Colon (tissue), 2 donors: Measurements from ENCODE around the gene DENND2A.
"Not testable (repeated sequence)": the region's sequence is repeated elsewhere in the genome, so short reads cannot be mapped to it uniquely, and the experiment has no call there.

Source experiments
- FAIRE-seq: peaks from 2 replicates; lab custom pipeline; 2012; peaks lifted over from hg19 to GRCh38; lab: Jason Lieb, UNC
- donor health status: control.
- donor health status: control.

Gene DENND2A

DNA sequence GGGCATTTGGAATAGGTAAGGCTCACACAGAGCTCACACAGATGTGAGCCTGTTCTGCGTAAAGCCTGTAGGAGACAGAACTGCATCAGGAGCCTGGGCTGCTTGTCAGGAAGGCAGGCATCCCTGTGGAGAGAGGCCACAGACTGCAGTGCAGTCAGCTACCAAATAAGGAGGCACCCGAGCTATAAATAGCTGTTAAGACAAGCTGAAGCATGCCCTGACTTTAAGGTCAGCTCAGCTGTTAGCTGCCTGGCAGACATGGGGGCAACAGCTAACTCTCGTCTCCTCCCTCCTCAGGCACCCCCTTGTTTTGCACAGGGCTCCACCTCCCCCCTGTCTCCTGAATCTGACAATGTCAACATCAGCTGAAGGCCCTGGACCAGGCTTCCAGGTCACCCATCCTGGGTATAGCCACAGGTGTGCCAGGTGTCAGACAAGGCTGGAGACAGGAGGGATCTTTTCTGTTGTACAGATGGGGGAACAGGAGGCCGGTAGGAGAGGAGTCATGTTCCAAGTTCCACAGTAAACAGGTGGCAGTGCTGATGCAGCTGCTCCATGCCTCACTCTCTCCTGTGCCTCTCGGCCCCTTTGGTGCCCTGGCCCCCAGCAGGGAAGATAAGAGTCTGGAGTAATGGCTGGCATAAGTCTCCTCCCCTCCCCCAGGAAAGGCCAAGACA is 133.7 kb downstream of the DENND2A start:
- FAIRE-seq = no peak

DNA sequence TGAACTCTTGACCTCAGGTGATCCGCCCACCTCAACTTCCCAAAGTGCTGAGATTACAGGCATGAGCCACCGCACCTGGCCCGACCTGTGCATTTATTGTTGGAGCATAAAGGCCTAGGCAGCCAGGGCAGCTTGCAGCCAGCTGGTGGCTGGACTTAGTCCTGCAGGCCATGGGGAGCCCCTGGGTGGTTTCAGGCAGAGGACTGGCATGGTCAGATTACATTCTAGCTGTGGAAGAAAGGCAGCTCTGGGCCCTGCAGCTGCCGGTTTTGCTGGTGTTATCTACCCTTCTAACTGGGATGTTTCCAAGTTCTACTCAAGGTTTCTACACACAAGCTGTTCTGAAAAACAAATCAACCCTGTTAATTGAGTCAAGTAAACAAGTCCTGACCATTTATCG is 138.6 kb downstream of the DENND2A start:
- no peak for FAIRE-seq

DNA sequence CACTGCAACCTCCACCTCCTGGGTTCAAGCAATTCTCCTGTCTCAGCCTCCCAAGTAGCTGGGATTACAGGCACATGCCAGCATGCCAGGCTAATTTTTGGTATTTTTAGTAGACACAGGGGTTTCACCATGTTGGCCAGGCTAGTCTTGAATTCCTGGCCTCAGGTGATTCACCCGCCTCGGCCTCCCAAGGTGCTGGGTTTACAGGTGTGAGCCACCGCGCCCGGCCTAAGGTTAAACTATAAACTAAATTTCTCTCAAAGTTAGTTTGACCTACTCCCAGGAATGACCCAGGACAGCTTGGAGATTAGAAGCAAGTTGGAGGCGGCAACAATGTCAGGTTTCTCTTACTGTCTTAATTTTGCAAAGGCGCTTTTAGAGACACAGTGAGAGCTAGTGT is 142.8 kb downstream of the DENND2A start:
- not testable (repeated sequence) for FAIRE-seq

DNA sequence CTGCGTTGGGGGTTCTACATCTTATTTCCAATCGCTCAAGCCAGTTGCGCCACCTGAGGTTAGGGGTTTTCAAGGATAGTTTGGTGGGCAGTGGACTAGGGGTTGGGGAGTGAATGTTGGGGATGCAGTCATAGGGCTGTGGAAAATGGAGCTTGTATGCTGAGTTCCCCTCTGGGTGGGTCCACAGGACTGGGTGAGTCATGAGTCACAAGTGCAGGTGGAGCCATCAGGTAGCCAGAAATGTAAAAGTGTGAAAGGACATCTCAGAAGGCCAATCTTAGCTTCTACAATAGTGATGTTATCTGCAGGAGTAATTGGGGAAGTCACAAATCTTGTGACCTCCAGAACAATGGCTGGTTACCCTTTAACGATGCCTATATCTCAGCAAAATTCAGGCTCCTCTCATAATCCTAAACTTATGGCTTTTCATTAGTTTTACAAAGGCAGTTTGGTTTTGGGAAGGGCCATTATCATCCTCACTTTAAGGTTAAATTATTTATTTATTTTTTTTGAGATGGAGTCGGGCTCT is 143.3 kb downstream of the DENND2A start:
- FAIRE-seq = no peak

DNA sequence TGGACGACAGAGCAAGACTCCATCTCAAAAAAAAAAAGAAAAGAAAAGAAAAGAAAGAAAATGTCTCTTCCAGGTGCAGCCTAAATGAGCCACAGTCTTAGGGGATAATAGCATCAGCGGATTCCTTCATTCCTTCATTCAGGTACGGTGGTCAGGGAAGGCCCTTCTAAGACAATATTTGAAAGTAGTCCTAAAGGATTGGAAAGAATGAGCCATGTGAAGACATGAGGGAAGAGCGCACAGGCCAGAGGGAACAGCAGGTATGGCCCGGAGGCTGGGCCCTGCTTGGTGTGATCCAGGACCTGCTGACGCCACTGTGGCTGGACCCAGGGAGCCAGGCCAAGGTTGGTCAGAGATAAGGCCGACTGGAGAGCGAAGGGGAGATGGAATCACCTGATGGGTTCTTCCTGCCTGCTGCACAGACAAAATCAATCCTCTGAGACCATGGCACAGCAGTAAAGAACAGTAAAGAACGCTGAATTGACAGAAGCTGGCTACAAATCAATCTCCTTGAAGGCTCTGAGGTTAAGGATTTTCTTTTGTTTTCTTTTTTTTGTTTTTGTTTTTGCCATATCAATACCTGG is 145.0 kb downstream of the DENND2A start:
- FAIRE-seq = no peak

DNA sequence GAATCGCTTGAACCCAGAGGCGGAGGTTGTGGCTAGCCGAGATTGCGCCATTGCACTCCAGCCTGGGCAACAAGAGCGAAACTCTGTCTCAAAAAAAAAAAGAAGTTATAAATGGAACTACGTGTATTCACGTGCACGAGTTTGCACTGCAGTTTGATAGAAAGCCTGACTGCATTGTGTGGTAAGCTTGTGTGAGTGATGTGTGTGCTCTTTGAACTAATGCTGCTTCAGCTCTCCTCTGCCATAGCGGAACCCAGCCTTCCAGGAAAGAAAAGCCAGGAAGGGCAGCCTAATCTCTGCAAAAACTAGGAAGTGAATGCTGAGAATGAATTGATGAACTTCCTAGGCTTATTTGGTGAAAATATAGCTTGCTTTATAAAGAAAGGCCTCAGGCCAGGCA is 145.7 kb downstream of the DENND2A start:
- FAIRE-seq = no peak

DNA sequence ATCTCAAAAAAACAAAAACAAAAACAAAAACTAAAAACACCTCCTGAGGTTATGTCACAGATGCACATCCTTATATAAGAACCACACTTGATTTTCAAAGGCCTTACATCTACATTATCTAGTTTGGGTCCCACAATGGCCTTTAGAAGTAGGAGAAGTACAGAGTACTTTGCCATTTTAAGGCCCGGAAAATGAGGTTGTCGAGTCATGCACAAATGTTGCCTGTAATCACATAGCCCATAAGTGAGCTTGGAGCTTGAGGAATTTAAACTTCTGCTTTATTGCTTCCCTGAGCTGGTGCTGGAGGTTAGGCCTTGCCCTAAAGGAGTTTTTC is 151.6 kb downstream of the DENND2A start:
- no peak for FAIRE-seq

DNA sequence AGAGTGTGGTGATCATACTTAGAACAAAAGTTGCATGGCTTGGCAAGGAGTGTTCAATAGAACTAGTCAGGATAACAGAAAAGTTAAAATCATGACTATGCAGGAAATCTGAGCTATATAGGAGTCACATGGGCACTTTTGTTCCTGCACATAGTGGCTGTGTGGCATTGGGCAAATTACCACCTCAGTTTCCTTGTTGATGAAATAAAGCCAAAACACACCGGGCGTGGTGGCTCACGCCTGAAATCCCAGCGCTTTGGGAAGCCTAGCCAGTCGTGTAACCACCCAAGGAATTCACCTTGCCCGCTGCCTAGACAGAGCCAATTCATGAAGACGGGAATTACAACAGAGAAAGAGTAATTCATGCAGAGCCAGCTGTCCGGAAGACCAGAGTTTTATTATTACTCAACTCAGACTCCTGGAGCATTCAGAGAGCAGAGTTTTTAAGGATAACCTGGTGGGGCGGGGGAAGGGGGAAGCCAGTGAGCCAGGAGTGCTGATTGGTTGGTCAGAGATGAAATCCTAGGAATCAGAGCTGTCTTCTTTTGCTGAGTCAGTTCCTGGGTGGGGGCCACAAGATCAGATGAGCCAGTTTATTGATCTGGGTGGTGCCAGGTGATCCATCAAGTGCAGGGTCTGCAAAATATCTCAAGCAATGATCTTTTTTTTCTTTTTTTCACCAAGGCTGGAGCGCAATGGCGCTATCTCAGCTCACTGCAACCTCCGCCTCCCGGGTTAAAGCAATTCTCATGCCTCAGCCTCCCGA is 154.9 kb downstream of the DENND2A start:
- FAIRE-seq = no peak

DNA sequence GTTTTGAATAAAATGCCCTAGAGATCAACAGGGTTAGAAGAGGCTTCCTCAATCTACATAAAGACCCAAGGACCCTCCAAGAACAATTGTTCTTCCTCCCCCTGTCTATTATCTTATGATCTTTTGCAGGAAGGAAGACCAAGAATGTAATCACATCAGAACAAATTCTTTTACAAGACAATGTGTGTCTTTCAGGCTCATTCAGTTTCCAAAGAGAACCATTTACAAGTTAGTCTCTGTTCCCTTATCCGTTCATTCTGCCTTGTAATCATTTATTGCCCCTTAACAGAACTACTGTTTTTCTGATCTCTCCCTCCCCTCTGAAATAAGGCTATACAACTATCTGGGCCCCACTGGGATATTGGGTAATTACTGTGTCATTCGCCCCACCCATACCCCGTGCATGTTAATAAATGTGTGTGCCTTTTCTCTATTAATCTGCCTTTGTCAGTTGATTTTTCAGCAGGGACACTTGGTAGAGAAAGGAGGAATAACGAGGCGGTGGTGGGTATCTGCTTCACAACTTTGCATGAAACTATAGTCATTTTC is 155.6 kb downstream of the DENND2A start:
- FAIRE-seq = no peak

DNA sequence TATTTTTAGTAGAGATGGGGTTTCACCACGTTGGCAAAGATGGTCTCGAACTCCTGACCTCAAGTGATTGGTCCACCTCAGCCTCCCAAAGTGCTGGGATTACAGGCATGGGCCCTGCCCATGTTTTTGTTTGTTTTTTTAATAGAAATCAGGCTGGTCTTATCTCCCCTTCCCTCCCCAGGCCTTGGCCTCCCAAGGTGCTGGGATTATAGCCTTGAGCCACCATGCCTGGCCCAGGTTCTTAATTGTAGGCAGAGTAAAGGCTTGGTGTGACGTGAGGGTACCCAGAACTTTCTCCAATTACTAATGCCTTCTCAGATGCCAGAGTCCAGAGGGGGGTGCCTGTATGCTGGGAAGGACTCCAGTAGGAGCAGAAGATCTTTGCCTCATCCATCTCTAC is 156.1 kb downstream of the DENND2A start:
- no peak for FAIRE-seq

DNA sequence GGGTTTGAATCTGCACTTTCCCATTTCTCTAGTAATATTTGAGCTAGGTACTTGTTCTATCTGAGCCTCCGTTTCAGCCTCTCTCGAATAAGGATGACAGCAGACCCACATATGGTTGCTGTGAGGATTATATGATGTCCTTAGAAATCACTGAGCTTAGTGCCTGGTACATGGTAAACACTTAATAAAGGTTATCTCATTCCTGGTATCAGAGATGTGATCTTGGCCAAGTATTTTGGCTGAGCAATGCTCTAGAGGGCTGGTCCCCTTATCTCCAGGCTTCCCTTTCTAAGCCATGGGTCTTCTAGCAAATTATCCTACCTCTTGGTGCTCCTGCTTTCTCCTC is 160.9 kb downstream of the DENND2A start:
- FAIRE-seq = no peak

DNA sequence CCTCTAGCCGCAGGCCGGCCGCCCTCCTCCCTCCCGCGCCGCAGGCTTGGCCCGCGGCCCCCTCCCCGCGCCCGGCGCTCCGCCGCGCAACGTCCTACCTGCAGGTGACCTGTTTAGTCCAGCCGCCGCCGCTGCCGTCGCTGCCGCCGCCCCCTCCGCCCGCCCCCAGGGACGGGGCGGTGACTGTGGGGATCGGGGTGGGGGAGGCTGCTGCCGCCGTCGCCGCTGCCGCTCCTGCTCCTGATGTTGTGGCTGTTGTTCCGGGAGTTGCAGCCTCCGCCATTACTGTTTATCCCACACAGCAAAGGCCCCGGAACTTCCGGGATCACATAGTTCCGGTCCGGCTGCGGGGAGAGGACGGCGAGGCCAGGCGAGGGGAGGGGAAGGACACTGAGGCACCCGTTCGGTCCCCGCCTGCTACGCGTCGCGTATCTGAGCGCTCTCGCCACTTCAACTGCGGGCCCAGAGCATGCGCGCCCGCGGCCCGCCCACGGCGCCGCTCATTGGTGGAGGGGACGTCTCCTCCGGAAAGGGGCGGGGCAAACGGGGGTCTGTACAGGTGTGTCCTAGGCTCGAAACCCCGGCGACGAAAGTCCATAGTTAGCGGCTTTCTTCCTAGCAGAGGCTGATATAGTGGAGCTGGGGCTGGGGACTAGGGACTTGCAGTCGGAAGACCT is 161.4 kb downstream of the DENND2A start, which contains the start of gene MKRN1:
TSS of gene MKRN1 (minus strand) at position 444 of the 677 bp plus-strand sequence. CDS start at position 283, 161 bp downstream.
- no peak for FAIRE-seq

DNA sequence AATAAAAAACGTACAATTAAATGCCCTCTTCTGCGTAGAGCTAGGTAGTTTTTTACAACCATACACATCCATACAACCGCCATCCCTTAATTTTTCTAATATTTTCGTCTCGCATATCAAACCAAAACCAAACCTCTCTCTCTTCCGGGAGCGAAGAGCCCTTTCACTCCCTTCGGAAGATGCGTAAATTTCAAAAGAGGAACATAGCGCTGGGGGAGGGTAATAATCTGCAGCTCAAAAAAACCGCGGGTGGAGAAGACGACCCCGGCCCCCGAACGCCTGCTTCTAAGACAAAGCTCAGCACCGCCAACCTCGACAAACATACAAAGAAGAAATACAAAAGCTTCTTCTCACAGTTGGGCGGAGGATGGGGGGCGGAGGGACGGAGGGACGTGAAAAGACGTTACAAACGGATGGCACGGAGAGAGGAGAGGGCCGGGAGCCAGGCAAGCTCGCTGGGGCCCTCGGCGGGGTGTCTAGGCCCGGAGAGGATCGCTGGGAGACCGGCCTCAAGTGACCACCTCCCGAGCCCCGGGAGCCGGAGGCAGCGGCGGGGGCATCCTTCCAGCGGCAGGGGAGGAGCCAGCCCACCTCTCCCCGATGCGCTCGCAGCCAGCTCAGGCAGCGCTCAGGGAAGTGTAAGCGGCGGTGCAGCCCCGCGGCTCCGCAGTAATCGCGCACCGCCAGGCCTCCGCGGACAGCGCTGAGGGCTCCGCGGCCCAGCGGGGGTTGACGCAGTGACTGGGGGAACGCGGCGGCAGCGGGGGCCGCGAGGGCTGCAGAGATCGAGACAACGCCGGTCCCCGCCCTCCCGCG is 162.2 kb downstream of the DENND2A start:
- no peak for FAIRE-seq

DNA sequence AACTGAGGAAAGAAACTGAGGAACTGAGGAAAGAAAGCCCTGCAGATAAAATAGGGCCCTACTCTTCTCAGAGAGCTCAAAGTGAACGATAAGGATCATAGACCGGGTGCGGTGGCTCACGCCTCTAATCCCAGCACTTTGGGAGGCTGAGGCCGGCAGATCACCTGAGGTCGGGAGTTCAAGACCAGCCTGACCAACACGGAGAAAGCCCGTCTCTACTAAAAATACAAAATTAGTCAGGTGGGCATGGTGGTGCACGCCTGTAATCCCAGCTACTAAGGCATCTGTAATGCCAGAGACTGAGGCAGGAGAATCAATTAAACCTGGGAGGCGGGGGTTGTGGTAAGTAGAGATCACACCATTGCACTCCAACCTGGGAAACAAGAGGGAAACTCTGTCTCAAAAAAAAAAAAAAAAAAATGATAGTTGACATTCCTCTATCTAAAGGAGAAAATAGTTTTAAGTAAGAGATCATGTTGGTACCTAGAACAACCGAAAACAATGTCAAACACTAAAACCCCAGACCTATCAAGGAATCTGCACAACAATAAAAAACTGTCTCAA is 163.8 kb downstream of the DENND2A start:
- no peak for FAIRE-seq

DNA sequence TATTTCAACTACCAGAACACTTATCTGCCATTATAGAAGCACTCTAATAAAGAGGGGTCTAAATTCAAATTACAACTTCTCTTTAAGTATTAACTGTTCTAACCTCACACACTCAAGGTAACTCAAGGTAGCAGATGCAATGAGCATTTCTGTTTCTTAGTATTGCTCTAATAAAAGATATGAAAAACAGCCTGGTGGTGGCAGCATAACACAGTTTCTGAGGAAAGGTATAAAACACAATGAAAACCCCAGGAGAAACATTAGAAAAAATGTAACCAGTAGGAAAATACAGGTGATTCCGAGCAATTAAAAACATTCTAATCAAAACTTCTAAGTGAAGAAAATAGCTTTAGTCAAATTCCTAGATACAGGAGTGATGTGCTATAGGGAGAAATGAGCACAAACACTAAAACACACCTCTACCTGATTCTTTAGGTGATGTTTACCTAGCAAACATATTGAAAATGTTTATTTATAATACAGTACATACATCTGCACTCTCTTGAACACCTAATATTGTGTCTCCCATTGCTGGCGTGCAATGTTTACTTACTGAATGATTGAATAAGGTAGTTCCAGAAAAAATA is 164.8 kb downstream of the DENND2A start:
- no peak for FAIRE-seq
